HG03025 (cell line): ENCODE data around the gene RSU1.
A peak's percentile ranks its signal among the peaks of the same experiment; 100 is the strongest.
"Not testable (repeated sequence)": the region's sequence is repeated elsewhere in the genome, so short reads cannot be mapped to it uniquely, and the experiment has no call there.

Source experiments
- ATAC-seq: cut with Tn5 transposase; IDR thresholded peaks from one replicate; pipeline ENCODE4 v1.9.1; 2021; ENCODE audit warnings: mild to moderate bottlenecking, moderate library complexity; ENCODE audit not compliant: unreplicated experiment, low FRiP score

RSU1 gene

GRCh38 chr10:16817125-16818019 is at the start of gene RSU1:
TSS of gene RSU1 (minus strand) at chr10:16817424. CDS start at chr10:16817081, 343 bp downstream.
- peak; percentile 99 for ATAC-seq

GRCh38 chr10:16866541-16867275 is 49.5 kb upstream of the RSU1 start:
- ATAC-seq, result no peak

DNA sequence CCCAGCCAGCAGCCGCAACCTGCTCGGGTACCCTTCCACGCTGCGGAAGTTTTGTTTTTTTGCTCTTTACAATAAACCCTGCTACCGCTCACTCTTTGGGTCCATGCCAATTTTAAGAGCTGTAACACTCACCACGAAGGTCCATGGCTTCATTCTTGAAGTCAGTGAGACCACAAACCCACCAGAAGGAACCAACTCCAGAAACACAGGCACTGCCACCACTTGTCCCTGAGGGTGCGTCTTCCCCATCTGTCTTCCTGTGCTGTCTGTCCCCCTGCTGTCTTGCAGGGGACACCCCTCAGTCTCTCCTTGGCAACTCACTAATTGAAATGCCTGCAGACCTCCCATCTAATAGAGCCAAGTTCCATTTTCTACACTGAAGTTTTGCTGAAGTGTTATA is 48.5 kb upstream of the RSU1 start:
- no peak for ATAC-seq

DNA sequence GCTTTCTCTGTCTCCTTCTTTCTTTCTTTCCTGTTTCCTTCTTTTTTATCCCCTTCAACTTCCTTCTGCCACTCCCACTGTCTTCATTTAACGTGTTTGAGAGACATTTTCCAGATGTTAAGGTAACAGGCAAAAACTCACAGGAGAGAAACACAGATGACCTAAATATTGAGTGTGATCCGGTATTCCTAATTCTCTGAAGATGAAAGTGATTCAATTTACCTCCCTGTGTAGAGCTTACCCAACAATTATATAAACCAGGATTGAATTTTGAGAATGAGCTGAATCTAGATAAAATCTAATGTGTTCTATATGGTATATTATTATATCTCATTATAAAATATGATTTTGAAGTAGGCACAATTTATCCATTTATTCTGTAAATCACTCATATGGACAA is 46.5 kb upstream of the RSU1 start:
- no peak for ATAC-seq

DNA sequence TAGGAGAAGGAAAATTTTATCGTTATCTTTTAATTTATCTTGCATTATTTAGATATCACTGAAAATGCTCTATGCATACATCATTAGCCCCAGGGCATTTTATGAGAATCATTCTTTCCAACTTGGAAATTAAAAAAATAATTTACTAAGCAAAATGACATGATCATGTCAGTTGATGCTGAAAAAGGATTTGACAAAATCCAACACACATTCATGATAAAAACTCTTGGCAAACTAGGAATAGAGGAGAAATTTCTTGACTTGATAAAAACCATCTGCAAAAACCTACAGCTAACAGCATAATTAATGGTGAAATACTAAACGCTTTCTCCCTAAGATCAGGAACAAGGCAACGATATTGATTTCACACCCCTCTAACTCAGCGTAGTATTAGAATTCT is 40.2 kb upstream of the RSU1 start:
- ATAC-seq, result no peak

- no peak for ATAC-seq
These were observed 39.3 kb upstream of the RSU1 start for GRCh38 chr10:16856567-16856966.

DNA sequence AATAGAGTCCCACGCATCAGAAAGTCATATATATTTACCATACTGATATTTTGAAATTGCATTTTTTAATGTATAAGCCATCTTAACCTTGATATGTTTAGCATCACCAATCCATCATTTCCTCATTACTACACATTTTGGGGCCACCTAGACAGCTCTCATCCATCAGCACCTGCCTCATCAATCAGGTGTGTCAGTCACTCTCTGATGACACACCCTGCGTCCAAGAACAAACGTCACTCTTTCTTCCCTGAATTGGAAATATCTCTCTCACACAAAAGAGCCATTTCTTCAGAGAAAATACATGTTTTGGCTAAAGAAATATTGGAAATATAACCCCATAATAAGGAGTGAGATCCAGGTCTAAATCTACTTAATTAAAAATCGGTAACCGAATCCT is 38.9 kb upstream of the RSU1 start:
- no peak for ATAC-seq

- ATAC-seq, result no peak
These were observed 37.4 kb upstream of the RSU1 start for GRCh38 chr10:16854623-16855022.

- no peak for ATAC-seq
These were observed 36.6 kb upstream of the RSU1 start for GRCh38 chr10:16853809-16854208.

DNA sequence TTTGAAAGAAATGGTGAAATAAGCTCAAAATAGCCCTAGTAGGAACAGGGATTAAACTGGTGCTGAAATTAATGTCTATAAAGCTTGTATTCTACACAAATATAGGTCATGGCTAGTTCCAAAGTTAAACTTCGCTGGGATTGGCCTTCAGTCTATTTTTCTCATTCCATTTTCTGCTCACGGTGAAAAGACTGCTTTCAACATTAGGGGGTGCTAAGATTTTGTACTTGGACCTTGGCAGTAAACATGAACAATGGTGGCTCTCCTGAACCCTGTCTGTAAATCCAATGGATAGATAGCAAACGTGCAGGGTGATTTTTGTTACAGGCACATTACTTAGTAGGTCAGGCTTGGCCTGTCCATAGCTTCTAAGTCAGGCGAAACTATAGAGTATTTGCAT is 36.0 kb upstream of the RSU1 start:
- ATAC-seq, result no peak

GRCh38 chr10:16852624-16853023 is 35.4 kb upstream of the RSU1 start:
- no peak for ATAC-seq

DNA sequence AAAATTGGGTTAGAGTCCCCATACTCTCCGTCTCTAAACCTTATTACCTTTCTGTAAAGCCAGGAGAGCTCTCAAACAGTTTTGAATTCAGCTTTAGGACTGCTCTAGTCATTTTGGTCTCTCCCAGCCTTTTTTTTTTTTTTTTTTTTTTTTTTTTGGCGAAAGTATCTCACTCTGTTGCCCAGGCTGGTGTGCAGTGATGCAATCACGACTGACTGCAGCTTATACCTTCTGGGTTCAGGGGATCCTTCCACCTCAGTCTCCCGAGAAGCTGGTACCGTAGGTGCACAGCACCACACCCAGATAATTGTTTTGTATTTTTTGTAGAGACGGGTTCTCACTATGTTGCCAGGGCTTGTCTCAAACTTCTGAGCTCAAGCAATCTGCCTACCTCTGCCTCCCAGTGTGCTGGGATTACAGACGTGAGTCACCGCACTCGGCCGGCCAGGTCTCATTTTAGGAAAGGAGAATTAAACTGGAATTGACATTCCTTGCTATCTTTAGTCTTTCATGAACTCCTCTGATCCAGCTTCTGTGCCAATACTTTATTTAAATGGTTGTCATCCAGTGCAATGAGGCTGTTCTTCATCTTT is 31.4 kb upstream of the RSU1 start:
- ATAC-seq, result no peak

GRCh38 chr10:16847644-16848043 is 30.4 kb upstream of the RSU1 start:
- ATAC-seq, result no peak

- no peak for ATAC-seq
These were observed 28.0 kb upstream of the RSU1 start for GRCh38 chr10:16845248-16845647.

DNA sequence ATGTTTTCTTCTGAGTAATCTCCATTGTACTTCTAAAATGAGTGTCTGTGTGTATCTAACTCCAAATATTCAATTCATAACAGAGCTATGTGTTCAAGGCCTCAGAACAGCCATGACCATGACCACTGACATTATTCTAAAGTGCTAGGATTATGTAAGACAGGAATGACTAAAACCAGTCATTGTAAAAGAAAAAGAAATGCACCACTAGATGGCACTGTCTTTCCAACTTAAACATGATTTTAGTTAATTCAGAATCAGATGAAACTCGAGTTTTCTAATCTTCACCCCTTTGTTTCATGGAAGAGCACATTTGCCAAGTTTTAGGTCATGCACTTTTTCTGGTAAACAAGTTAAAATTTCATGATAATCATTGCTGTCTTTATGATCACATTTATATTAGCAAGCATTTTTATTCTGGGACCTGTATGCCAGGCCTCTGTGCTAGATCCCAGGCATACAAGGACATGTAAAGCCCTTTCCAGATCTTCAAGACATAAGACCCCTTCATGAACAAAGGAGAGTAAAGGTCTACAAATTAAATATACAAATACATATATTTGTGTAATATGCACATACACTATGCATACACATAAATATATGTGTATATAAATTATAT is 26.1 kb upstream of the RSU1 start:
- ATAC-seq, result no peak

- ATAC-seq, result no peak
These were observed 18.0 kb upstream of the RSU1 start for GRCh38 chr10:16835228-16835627.

GRCh38 chr10:16832351-16833080 is 15.3 kb upstream of the RSU1 start:
- ATAC-seq, result no peak

- ATAC-seq, result no peak
These were observed 11.5 kb upstream of the RSU1 start for GRCh38 chr10:16828701-16829175.

- ATAC-seq, result peak; percentile 71
These were observed 10.9 kb upstream of the RSU1 start for GRCh38 chr10:16828114-16828568.

DNA sequence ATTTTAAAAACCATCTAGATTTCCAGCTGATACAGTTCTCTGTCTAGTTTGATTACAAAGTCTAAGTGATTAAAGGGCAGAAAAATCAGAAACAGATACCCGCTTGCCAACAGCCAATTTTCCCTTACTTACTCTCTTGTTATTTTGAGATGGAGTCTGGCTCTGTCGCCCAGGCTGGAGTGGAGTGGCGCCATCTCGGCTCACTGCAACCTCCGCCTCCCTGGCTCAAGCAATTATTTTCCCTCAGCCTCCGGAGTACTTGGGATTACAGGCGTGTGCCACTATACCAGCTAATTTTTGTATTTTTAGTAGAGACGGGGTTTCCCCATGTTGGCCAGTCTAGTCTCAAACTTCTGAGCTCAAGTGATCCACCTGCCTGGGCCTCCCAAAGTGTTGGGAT is 10.2 kb upstream of the RSU1 start:
- ATAC-seq, result not testable (repeated sequence)
